GOT3 (cell line): ENCODE results near the gene UBL4B.
"Not testable (repeated sequence)": the region's sequence is repeated elsewhere in the genome, so short reads cannot be mapped to it uniquely, and the experiment has no call there.

Experiments used
- DNase-seq: peaks from one replicate; lab custom pipeline; 2025; ENCODE audit warnings: mixed read lengths; lab: John Stamatoyannopoulos, UW

Gene UBL4B, protein sequence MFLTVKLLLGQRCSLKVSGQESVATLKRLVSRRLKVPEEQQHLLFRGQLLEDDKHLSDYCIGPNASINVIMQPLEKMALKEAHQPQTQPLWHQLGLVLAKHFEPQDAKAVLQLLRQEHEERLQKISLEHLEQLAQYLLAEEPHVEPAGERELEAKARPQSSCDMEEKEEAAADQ

DNA sequence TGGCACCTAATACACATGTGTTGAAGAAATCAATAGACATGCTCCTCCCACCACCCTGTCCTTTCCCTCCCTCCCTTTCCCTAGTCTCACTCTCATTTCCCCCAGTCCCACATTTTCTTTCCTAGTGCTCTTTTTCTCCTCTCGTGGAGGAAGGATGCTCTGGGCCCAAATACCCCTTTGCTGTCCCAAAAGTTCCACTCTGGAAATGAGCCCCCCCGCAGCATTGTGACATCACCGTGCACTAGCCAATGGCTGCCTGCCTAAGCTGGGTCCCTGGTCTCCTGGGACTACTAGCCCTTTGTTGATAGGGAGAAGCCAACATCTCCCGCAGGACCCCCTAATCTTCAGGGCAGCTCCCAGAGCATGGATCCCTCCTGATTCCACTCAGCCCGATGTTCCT, at the start of gene UBL4B:
UBL4B (plus strand) TSS at position 301 of the 400 bp plus-strand sequence; CDS start at position 393, 92 bp downstream.
- no peak for DNase-seq

DNA sequence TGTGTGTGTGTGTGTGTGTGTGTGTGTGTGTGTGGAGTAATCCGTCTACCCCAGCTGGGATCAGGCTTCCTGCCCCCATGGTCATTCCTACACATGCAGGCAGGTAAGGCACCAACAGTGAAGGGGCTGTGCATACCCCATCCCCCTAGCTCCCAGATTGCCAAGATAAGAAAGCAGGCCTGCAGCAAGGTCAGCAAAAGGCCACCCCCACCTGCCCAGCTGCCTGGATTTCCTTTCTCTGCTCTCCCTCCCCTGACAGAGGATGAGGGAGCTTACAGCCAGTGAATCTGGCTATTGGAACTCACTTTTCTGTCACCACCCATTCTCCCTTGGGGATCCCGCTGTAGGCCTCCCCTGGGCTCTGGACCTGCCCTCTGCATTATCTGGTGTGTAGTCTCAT, 49.6 kb upstream of the UBL4B start:
- no peak for DNase-seq

DNA sequence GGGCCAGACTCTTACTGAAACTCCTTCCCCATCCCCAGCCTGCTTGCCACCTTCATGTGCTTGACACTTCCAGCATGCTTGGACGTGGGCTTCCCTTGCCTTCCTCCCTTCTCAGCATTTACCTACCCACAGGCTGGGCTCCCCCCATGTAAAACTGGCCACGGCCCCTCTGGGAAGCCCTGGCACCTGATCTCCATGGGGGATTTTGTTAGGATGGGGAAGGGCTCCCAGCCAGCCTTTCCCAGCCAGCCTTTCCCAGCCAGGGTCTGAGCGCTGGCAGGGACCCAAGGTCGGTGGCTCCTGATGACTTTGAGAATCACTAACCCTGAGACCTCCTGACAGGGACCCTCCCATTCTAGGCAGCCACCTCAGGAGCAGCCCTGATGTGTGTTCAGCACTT, 48.5 kb upstream of the UBL4B start:
- DNase-seq = no peak

DNA sequence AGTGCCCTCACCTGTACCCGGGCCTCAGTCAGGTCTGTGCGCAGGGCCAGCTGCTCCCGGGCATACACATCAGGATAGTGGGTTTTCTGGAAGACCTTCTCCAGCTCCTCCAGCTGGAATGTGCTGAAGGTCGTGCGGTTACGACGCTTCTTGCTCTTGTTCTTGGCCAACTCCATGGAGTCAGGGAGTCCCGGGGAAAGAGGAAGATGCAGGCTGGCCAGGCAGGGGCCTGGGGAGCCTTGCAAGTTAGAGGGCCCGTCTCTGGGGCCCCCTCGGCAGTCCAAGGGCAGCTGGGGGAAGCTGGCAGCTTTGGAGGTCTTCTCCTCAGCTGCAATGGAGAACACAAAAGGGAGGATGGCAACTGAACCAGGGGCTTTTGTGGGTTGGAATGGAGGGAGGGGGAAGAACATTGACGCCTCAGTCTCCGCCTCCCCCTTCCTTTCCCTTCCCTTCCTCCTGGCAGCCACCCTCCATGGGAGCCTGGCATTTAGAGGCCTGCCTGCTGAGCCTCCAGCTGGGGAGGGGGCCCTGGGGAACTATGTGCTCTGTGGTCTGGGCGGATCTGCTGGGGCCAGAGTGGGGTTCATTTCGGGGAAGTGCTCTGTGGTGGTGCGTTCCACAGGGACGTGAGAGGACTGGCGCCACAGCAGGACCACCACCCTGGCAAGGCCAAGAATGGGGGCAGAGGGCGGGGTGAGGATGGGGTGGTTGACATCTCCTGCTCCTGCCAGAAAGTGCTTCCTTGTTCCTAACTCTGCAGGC, 47.5 kb upstream of the UBL4B start:
- DNase-seq = no peak

DNA sequence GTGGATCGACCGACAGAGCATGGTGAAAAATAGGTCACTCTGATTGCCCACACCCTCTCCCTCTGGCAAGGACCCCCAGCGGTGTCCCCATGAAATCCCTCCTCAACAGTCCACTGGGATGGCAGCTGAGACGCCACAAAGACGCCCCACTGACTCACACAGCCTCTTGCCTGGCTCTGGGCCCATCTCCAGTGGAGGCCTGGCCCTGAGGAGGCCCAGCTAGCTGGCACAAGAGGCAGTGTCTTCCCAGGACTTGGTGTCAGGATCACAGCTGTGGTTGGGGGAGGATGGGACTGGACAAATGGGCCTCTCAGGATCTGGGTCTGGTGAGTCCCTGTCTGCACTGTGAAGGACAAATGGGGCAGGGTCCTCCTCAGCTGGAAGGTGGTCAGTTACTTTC, 46.4 kb upstream of the UBL4B start:
- DNase-seq = no peak

DNA sequence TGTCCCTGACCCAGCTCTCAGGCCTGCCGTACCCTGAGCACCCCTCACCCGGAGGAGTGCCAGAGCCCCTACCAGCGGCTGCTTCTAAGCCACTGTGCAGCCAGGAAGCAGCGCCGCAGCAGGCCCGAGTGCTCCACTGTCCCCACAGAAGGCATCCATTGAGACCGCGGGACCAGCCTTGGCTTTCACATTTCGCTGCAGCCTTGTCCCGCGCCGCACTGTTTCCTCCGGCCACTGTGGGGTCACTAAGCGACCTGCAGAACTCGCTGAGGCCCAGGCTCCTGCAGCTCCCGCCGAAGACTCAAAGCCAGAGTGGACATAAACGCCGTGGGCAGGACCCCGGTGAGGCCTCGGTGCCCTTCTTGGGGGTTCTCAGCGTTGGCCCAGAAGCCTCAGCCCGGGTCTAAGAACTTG, 44.8 kb upstream of the UBL4B start:
- DNase-seq = no peak

DNA sequence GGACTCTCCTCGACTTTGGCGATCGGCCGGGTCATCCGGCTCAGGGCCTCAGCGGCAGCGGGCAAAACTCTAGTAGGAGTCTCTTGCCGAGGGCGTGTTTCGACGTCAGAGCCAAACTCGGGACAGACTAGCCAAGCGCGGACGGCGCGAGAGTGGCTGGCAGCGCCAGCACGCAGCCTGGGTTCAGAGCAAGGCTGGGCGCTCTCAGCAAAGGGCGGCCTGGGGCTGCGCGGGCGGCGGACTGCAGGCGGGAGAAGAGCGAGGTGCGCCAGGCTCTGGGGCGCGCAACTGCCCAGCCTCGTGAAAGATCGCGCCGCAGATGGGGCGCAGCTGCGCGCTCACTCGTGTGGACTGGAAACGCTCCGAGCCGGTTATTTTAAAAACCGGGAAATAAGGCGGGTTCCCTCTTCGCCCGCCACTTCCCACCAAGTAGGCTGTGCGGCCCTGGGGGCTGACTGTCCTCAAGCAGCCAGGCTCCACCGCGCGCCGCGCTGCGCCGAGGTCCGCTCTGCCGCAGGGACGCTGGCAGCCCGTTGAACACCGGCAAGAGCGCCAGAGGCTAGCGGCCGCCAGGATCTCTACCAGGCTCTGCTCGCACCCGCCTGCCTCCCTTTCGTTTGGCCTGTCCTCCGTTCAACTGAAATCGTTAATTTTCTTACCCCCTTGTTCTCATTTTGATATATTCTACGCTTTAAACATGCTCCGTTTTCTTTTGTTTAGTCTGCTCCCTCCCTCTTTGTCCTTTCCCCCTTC, 44.2 kb upstream of the UBL4B start:
- no peak for DNase-seq

DNA sequence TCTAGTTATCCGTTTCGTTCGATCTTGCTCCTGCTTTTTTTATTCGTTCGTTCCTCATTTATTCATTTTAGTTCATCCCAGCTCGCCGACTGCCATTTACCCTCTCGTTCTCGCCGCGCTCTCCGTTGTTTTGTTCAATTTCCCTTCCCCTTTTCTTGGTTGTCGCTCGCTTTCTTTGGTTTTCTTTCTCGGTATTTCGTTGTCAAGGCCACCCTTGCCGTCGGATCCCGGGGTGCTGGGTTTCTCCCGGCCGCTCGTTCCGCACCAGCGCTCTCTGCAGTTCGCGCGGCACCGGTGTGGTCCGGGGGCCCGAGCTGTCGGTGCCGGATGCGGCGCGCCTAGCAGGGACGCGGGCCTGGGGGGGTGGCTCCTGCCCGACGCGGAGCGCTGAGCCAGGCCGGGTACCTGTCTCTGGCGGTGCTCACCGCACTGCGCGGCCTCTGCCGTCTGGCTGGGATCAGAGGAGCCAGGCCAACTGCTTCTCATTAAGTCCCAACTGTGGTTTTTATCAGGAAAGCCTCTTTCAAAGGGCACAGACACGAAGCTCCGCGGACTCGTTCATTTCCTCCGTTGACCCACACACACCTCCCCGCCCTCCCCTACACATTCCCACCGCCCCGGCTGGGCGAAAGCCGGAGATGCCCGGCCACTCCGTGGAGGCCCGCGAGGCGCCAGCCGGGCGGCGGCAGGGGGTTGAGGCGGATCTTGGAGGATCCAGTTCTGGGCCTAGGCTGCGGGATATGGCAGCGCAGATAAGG, 43.4 kb upstream of the UBL4B start:
- DNase-seq = no peak

DNA sequence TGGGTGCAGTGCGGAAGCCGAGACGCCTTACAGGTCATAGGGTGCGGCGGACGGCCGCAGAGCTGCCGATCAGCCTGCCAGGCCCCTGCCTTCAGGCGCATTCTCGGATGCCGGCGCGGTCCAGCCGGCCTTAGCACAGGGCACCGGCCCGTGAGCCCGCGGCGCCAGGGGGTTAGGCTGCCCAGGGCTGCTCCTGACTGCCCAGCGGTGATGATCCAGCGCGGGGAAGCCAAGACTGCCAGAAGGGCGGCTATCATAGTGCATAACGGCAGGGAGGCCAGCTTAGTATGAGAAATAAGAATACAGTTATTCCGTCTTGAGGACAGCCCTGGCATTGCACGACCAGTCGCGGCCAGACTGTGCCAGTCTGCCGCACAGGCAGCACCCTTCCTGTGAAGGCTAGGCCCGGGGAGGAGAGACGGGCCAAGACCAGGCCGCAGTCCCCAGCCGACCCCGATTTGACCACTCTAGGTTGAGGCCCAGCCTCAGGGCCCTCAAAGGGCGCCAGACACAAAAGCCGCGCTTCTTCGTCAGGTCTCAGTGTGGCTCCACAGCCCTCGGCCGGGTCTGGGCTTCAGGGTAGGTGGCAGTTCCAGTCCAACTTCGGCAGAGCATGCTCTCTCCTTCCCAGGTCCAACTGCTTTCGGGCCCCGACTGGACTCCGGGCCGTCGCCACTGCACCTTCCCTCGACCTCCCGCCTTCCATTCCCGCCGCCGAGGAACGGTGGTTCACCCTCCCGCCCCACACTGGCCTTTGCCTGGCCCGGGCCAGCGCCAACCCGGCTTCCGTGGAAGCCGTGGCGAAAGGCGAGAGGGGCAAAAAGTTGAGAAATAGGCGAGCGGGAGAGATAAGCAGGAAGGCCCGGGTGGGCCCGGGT, 42.6 kb upstream of the UBL4B start:
- DNase-seq = no peak

DNA sequence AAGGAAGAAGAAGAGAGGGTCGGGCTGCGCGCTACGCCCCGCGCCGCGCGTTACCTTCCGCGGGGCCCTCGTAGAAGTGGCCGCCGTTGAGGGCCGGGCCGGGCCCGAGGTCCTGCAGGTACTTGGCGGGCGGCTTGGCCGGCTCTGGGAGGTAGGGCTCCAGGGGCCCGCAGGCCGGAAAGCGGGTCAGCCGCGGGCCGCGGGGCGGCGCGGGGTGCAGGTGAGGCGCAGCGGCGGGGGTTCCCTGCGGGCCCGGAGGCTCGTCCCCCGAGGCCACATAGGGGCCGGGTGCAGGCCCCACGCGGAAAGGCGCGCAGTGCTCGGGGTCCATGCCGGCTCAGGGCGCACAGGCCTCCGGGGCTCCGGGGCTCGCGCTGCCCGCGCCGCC, 42.0 kb upstream of the UBL4B start:
- no peak for DNase-seq

DNA sequence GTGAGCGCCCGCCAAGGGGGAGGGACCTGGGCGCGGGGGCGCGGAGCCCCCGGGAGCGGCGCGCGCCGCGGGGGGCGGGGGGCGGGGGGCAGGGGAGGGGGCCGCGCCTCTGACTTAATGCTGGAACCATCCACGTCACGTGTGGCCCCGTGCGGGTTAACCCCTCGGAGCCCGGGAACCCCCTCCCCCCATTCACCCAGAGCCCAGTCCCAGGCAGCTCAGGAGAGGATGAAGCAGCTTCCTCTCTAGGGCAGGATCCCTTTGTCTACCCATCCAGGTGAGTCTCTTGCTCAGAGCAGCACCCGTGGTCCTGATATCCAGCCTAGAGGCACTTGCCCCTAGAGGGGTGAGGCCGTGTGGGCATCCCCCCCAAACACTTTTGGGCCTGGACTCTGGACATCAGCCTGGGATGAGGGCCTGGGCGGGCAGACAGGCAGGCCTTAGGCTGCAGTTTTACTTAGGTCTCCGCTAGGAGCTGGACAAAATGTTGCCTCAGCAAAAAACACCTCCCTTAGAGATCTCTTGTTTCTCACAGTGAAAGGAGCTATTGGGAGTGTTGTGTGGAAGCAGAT, 41.5 kb upstream of the UBL4B start, which contains the start of gene ALX3:
ALX3 (minus strand) TSS at position 2 of the 572 bp plus-strand sequence. CDS start 60 bp downstream, outside the sequence.
- DNase-seq = no peak

DNA sequence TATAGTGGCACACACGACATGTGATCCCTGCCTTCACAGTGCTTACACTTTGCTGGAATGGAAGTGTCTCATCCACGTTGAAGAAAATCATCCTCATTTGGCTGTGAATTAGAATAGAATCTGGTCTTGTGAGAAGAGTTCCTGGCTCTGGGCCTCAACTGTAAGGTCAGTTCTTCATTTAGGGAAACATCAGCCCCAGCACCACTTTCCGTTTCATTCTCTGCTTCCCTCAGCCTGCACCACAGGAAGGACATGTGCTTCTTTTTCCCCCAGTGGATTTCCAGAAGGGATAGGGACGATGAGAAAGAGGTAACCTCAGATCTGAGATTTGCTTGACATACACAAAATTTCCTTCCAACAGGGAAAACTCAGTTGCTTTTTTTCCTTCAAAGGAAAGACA, 38.1 kb upstream of the UBL4B start:
- DNase-seq = no peak

DNA sequence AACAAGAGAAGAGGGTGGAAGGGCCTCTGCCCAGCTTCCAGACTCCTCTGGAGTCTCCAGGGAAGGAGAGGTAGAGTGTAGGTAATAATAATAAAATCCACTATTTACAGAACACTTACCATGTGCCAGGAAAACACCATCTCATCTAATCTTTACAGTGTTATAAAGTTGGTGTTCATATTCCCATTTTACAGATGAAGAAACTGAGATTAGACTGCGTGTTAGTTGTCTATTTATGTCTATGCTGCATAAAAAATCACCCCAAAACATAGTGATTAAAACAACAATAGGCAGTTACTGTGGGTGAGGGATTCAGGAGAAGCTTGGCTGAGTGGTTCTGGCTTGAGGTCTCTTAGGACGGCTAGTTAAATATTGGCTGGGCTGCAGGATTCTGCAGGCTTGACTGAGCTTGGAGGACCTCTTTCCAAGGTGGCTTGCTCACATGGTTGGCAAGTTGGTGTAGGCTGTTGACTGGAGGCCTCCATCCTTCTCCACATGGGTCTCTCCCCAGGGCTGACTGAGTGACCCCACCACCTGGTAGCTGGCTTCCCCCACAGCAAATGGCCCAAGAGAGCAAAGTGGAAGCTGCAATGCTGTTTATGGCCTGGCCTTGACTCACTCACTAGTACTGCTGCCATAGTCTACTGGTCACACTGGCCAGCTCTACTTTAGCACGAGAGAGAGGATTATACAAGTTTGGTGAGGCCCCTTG, 35.3 kb upstream of the UBL4B start:
- DNase-seq = no peak

DNA sequence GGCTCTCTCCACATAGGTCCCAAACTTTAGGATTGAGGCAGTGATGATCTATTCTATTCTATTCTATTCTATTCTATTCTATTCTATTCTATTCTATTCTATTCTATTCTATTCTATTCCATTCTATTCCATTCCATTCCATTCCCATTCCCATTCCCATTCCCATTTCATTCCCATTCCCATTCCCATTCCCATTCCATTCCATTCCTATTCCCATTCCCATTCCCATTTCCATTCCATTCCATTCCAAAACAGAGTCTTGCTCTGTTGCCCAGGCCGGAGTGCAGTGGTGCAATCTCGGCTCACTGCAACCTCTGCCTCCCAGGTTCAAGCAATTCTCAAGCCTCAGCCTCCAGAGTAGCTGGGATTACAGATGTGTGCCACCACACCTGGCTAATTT, 32.2 kb upstream of the UBL4B start:
- DNase-seq = not testable (repeated sequence)

DNA sequence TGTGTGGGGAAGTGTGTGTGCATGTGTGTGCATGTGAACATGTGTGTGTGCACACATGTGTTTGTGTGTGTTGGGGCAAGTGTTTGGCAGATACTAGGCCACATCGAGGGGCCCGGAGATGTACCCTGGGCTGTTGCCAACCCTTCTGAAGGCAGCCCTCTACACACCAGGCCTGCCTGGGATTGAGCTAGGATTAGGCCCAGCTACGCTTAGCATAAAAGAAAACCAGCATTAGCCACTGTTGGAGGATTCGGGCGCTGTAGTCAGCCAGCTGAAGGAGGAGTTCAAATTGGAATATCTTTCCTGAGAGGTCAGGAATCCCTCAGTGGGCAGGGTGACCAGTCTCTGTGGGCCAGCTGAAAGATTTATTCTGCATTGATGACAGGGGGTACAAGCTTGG, 31.2 kb upstream of the UBL4B start:
- no peak for DNase-seq

DNA sequence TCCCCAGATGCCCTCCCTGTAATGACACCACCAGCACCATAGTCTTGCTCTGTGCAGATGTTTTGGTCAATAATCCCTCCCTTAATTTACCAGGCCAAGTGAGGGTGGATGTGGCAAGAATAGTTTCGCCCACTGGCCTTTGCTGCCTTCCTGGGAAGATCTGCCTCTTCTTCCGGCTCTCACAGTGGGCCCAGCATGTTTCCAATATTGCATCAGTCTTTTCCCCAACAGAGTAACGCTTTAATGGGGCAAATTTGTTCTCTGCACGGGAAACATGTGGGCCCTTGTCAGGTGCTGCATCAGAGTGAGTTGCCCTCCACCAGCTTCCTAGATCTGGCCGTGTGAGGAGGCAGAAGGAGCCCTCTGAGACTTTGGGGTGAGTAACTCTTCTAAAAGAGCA, 29.8 kb upstream of the UBL4B start:
- DNase-seq = no peak

DNA sequence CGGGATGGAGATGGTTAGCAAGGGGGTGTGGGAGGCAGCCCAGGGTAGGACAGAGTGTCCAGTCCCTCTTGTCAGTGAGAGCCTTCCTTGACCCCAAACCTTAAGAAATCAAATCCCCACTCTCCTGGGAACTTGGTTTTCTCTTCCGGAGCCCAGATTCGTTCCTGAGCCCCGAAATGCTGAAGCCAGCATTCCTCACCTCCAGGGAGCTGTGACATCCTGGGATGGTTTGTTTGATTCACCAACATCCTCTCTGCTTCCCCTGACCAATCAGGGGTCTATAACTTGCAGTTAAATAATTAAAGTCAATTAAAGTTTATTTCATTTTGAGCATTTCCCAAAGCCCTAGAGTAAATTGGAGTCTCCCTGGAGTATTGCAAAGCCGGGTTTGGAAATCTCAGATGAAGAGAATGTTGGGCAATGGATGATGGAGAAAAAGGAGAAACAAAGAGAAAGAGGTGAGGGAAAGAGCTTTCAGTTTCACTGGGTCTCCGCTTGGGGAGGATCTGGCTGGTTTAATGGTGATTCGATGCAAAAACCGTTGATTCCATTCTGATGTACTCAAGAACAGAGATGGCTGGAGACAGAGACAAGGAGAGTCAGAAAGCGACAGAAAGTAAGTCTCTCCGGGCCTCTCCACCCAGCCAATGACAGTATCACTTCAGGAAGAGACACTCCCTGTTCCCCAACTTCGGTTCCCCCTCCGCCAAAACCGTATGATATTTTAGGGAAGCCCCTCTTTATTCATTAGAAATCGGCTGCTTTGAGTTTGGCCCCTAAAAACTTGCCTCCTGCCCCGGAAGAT, 29.0 kb upstream of the UBL4B start:
- no peak for DNase-seq

DNA sequence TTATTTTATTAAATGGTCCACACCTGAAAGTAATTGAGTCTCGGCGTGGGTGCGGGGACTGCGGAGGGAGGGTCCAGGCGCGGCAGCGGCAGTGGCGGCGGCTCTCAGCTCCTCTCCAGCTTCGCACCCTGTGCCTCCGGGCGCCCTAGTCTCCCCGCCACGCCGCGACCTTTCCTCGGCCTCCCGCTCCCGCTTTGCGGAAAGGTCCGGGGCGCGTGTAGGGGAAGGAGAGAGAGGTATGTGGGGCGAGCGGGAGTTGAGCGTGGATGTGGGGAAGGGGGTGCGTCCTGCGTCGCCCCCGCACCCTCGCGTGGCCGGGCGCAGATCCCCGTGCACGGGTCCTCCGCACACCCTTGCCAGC, 28.4 kb upstream of the UBL4B start:
- no peak for DNase-seq
